HepG2 (cell line): ENCODE results near the gene UAP1L1. TPM values are rescaled to one million over a fixed set of nuclear protein-coding genes. Genes with fewer than 3 reads are reported as not detected.

Source experiments
- ATF1 ChIP-seq: IDR thresholded peaks from 2 replicates; pipeline ENCODE4 v1.6.1; 2016; ENCODE audit warnings: mild to moderate bottlenecking, control low read depth
- ATF7 ChIP-seq, 2 experiments: fragments of 450-650 bp in 1 of 2; sonication (generic) in 1 of 2; formaldehyde crosslinking in 1 of 2; IDR thresholded peaks; 2 replicates each; pipeline versions ENCODE4 v1.4.0 to v1.6.1; 2016 to 2020; ENCODE audit warnings: antibody characterized with exemption in 1 of 2, mild to moderate bottlenecking in 1 of 2, missing genetic modification reagents in 1 of 2
- ATF7-NPFF ChIP-seq: sonication (generic); formaldehyde crosslinking; IDR thresholded peaks from 2 replicates; pipeline ENCODE4 v1.8.1; 2023; ENCODE audit warnings: mild to moderate bottlenecking, low read depth, missing genetic modification reagents, moderate library complexity
- DMAP1 ChIP-seq: IDR thresholded peaks from 2 replicates; pipeline ENCODE4 v1.6.1; 2016
- DRAP1 ChIP-seq: IDR thresholded peaks from 2 replicates; pipeline ENCODE4 v1.6.1; 2016; ENCODE audit warnings: missing genetic modification reagents, missing compliant biosample characterization
- GATAD2A ChIP-seq: IDR thresholded peaks from 2 replicates; pipeline ENCODE4 v1.6.1; 2016
- HMG20A ChIP-seq: IDR thresholded peaks from 2 replicates; pipeline ENCODE4 v1.6.1; 2016; ENCODE audit warnings: borderline replicate concordance
- HOXA7 ChIP-seq: sonication (generic); formaldehyde crosslinking; IDR thresholded peaks from 2 replicates; pipeline ENCODE4 v1.8.1; 2022; ENCODE audit warnings: mild to moderate bottlenecking, missing genetic modification reagents, moderate library complexity
- ISL2 ChIP-seq: sonication (generic); formaldehyde crosslinking; IDR thresholded peaks from 2 replicates; pipeline ENCODE4 v1.5.0; 2020; ENCODE audit warnings: missing genetic modification reagents
- KDM1A ChIP-seq: IDR thresholded peaks from 2 replicates; pipeline ENCODE4 v1.6.1; 2016; ENCODE audit warnings: missing compliant biosample characterization
- KLF11 ChIP-seq: IDR thresholded peaks from 2 replicates; pipeline ENCODE4 v1.6.1; 2016; ENCODE audit warnings: missing compliant biosample characterization
- MTA1 ChIP-seq: sonication (generic); formaldehyde crosslinking; IDR thresholded peaks from 2 replicates; pipeline ENCODE4 v1.4.0; 2020; ENCODE audit warnings: missing genetic modification reagents, mild to moderate bottlenecking, borderline replicate concordance
- NCOA1 ChIP-seq: sonication (generic); formaldehyde crosslinking; IDR thresholded peaks from 2 replicates; pipeline ENCODE4 v1.9.0; 2021; ENCODE audit warnings: missing genetic modification reagents
- POGZ ChIP-seq: sonication (generic); formaldehyde crosslinking; IDR thresholded peaks from 2 replicates; pipeline ENCODE4 v1.4.0; 2020; ENCODE audit warnings: mild to moderate bottlenecking, missing genetic modification reagents
- SIX1 ChIP-seq: sonication (generic); formaldehyde crosslinking; IDR thresholded peaks from 2 replicates; pipeline ENCODE4 v1.4.0; 2020; ENCODE audit warnings: missing genetic modification reagents, borderline replicate concordance
- STAT5B ChIP-seq: sonication (generic); formaldehyde crosslinking; IDR thresholded peaks from 2 replicates; pipeline ENCODE4 v1.4.0; 2020; ENCODE audit warnings: missing genetic modification reagents
- ZIK1 ChIP-seq: sonication (generic); formaldehyde crosslinking; IDR thresholded peaks from 2 replicates; pipeline ENCODE4 v1.5.0; 2020; ENCODE audit warnings: mild to moderate bottlenecking, low read depth, missing genetic modification reagents, borderline replicate concordance
- ZNF253 ChIP-seq: sonication (generic); formaldehyde crosslinking; IDR thresholded peaks from 2 replicates; pipeline ENCODE4 v1.8.0; 2022; ENCODE audit warnings: mild to moderate bottlenecking, missing genetic modification reagents, borderline replicate concordance
- ZNF3 ChIP-seq: IDR thresholded peaks from 2 replicates; pipeline ENCODE4 v1.7.0; 2017; ENCODE audit warnings: inconsistent platforms
- polyA plus RNA-seq, 8 experiments: library from polyadenylated mRNA; depleted of rRNA in 3 of 8; stranded (reverse) in 7 of 8; unstranded in 1 of 8; fragments of >200 nt; fragmentation: Illumina TruSeq in 4 of 8; extraction: Trizol in 4 of 8; gene quantifications; 2 replicates each; pipeline versions ENCODE4 v1.2.1 to v1.2.3, GENCODE V29; 2011 to 2016; ENCODE audit warnings: low read depth in 4 of 8, missing spikeins in 1 of 8, mixed read lengths in 1 of 8; ENCODE audit not compliant: insufficient read depth in 1 of 8
- total RNA-seq, 5 experiments: library from RNA; depleted of rRNA; stranded (reverse); fragments of >200 nt; fragmentation: Illumina TruSeq; extraction: Trizol; gene quantifications; 2 replicates each; pipeline ENCODE4 v1.2.3, GENCODE V29; 2016; ENCODE audit warnings: low read depth in 1 of 5
- TF ChIP-seq, protein P1 (sequence below): IDR thresholded peaks from 2 replicates; pipeline ENCODE4 v1.6.1; 2016; ENCODE audit warnings: low read depth, borderline replicate concordance
- TF ChIP-seq, protein P2 (sequence below): sonication (generic); formaldehyde crosslinking; IDR thresholded peaks from 2 replicates; pipeline ENCODE4 v1.5.0; 2020; ENCODE audit warnings: mild to moderate bottlenecking, missing genetic modification reagents
- TF ChIP-seq, protein P3 (sequence below): sonication (generic); formaldehyde crosslinking; IDR thresholded peaks from 2 replicates; pipeline ENCODE4 v1.4.0; 2020; ENCODE audit warnings: missing genetic modification reagents
- TF ChIP-seq, protein P4 (sequence below): sonication (generic); formaldehyde crosslinking; IDR thresholded peaks from 2 replicates; pipeline ENCODE4 v1.8.0; 2022; ENCODE audit warnings: mild to moderate bottlenecking, missing genetic modification reagents
- TF ChIP-seq, protein P5 (sequence below): IDR thresholded peaks from 2 replicates; pipeline ENCODE4 v1.6.1; 2016; ENCODE audit warnings: control low read depth

Gene UAP1L1
- total and polyA plus RNA-seq, 2 of the 13 experiments (the other 11 are each of a cell fraction or from before 2014, with no cell fraction given), result 5.4 to 6.4 TPM

DNA sequence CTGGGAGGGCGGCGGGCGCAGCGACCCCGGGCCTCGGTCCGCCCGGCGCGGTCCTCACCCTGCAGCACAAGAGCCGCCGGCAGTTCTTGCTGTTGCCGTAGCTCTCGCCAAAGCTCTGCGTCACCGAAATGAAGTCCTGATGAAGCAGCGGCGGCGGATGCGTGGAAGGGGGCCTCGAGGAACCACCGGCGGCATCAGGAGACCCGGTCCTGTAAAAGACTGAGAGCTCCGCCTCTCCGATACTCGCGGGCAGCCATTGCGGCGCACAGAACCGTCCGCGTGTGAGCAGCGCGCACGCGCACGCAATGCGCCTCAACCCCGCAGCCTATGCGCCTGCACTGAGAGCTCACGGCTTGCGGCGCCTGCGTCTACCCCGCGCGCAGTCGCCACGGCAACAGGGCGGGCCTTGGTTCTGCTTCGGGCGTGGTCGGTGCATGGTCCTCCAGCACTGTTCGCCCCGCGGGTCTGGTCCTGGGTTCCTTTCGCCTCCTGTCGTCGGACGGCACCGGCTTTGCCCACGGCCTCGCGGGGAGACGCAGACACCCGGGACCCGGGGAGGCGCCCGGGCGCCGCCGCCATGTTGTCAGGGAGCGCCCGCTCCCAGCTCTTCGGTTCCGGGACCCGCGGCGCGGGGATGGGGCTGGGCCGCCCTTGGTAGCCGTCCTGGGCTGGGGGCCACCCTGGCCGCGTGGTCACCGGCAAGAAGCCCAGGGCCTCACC is 52.3 kb downstream of the UAP1L1 start (continued):
- no peak for TF ChIP-seq STAT5B (CRISPR knock-in tag)
- TF ChIP-seq, protein P1, sequence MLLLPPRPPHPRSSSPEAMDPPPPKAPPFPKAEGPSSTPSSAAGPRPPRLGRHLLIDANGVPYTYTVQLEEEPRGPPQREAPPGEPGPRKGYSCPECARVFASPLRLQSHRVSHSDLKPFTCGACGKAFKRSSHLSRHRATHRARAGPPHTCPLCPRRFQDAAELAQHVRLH, result peak; percentile 61; the same call in 1 of the 2 replicates
- TF ChIP-seq DMAP1 (CRISPR knock-in tag), result peak; percentile 73
- TF ChIP-seq POGZ, result 0 out of 2 replicates have a peak, but pooled peaks have one; percentile 19
- no peak for TF ChIP-seq MTA1 (CRISPR knock-in tag)
- TF ChIP-seq ZNF253 (CRISPR knock-in tag), result no peak; the same call in 1 of the 2 replicates
- TF ChIP-seq, protein P2, sequence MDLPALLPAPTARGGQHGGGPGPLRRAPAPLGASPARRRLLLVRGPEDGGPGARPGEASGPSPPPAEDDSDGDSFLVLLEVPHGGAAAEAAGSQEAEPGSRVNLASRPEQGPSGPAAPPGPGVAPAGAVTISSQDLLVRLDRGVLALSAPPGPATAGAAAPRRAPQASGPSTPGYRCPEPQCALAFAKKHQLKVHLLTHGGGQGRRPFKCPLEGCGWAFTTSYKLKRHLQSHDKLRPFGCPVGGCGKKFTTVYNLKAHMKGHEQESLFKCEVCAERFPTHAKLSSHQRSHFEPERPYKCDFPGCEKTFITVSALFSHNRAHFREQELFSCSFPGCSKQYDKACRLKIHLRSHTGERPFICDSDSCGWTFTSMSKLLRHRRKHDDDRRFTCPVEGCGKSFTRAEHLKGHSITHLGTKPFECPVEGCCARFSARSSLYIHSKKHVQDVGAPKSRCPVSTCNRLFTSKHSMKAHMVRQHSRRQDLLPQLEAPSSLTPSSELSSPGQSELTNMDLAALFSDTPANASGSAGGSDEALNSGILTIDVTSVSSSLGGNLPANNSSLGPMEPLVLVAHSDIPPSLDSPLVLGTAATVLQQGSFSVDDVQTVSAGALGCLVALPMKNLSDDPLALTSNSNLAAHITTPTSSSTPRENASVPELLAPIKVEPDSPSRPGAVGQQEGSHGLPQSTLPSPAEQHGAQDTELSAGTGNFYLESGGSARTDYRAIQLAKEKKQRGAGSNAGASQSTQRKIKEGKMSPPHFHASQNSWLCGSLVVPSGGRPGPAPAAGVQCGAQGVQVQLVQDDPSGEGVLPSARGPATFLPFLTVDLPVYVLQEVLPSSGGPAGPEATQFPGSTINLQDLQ (CRISPR knock-in tag), result no peak; the same call in none of the 2 replicates
- TF ChIP-seq, protein P3, sequence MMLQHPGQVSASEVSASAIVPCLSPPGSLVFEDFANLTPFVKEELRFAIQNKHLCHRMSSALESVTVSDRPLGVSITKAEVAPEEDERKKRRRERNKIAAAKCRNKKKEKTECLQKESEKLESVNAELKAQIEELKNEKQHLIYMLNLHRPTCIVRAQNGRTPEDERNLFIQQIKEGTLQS (CRISPR knock-in tag), result no peak
- no peak for TF ChIP-seq GATAD2A
- peak; percentile 52; the same call in 1 of the 2 replicates for TF ChIP-seq ISL2 (CRISPR knock-in tag)
- TF ChIP-seq DRAP1 (CRISPR knock-in tag), result peak; percentile 84; the same call in 1 of the 2 replicates
- no peak for TF ChIP-seq ATF7 (IDR thresholded peaks at IDR 0.05)
- 0 out of 2 replicates have a peak, but pooled peaks have one; percentile 17 for TF ChIP-seq ATF7 (CRISPR knock-in tag; IDR thresholded peaks at IDR 0.05)
- no peak for TF ChIP-seq KDM1A (CRISPR knock-in tag)
- TF ChIP-seq, protein P4, sequence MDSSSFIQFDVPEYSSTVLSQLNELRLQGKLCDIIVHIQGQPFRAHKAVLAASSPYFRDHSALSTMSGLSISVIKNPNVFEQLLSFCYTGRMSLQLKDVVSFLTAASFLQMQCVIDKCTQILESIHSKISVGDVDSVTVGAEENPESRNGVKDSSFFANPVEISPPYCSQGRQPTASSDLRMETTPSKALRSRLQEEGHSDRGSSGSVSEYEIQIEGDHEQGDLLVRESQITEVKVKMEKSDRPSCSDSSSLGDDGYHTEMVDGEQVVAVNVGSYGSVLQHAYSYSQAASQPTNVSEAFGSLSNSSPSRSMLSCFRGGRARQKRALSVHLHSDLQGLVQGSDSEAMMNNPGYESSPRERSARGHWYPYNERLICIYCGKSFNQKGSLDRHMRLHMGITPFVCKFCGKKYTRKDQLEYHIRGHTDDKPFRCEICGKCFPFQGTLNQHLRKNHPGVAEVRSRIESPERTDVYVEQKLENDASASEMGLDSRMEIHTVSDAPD, result 0 out of 2 replicates have a peak, but pooled peaks have one; percentile 42
- TF ChIP-seq HMG20A (CRISPR knock-in tag), result no peak
- TF ChIP-seq ZNF3, result 0 out of 2 replicates have a peak, but pooled peaks have one; percentile 45
- TF ChIP-seq, protein P5, sequence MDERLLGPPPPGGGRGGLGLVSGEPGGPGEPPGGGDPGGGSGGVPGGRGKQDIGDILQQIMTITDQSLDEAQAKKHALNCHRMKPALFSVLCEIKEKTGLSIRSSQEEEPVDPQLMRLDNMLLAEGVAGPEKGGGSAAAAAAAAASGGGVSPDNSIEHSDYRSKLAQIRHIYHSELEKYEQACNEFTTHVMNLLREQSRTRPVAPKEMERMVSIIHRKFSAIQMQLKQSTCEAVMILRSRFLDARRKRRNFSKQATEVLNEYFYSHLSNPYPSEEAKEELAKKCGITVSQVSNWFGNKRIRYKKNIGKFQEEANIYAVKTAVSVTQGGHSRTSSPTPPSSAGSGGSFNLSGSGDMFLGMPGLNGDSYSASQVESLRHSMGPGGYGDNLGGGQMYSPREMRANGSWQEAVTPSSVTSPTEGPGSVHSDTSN (CRISPR knock-in tag), result no peak
- TF ChIP-seq ATF1 (CRISPR knock-in tag), result no peak
- TF ChIP-seq SIX1, result no peak
- TF ChIP-seq ATF7-NPFF (CRISPR knock-in tag), result peak; percentile 56
- TF ChIP-seq KLF11 (CRISPR knock-in tag), result no peak
- no peak for TF ChIP-seq NCOA1
- TF ChIP-seq HOXA7 (CRISPR knock-in tag), result no peak
- peak; percentile 88 for TF ChIP-seq ZIK1 (CRISPR knock-in tag)
